Dendritic cell treated with granulocyte-macrophage colony-stimulating factor and Interleukin-4, amounts not matched to agents 40 ng/mL and 50 ng/mL, for 4 days (primary cell): Measurements from ENCODE around the gene OR1S2.

Experiments used
- H3K27ac Mint-ChIP-seq: one replicate; pipeline ENCODE4 v1.8.0; 2022; ENCODE audit warnings: mild to moderate bottlenecking, mixed read lengths
- H3K27me3 Mint-ChIP-seq: one replicate; pipeline ENCODE4 v1.8.0; 2022; ENCODE audit warnings: mild to moderate bottlenecking, mixed read lengths
- H3K36me3 Mint-ChIP-seq: one replicate; pipeline ENCODE4 v1.8.0; 2022; ENCODE audit warnings: low read depth, mixed read lengths
- H3K4me1 Mint-ChIP-seq: one replicate; pipeline ENCODE4 v1.8.0; 2022; ENCODE audit warnings: low read depth, mixed read lengths
- H3K4me3 Mint-ChIP-seq: one replicate; pipeline ENCODE4 v1.8.0; 2022; ENCODE audit warnings: mild to moderate bottlenecking, moderate library complexity, mixed read lengths
- H3K9me3 Mint-ChIP-seq: one replicate; pipeline ENCODE4 v1.8.0; 2022; ENCODE audit warnings: mixed read lengths
- intact Hi-C: fragments of 100-400 bp; cut with micrococcal nuclease; formaldehyde crosslinking; loops from one replicate; pipeline ENCODE4 v1.15.0; 2022

Gene OR1S2

DNA sequence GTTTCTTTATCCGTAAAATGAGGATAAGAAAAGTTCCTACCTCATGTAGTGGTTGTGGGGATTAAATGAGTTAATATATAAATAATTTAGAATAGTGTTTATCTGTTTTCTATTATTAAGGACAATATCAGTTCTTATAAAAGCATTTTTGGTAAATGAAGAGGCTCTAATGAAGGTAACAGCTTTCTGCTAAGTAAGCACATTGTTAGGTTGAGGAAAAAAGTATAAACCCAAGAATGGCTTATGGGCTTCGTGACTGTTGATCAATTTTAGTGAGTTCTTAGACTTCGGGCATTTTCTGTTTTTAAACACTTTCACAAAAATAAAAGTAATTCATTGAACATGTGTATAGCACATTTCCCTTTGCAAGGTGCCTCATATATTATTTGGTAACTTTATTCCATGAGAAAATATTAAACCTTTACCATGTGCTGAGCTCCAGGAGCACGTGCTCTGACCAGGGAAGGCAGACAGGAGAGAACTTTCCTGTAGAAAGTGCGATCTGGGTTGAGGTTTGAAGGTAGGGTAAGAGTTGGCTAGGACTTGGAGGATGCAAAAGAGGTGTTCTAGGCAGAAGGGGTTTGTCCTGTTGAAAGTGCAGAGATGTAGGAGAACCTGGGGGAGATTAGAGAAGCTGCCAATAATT, 26.4 kb downstream of the OR1S2 start:
- Mint-ChIP-seq H3K36me3 (no peaks in the 10 kb centered on the region), H3K4me3 (no peak overlapping the region), H3K27me3 (no peaks in the 10 kb centered on the region), H3K27ac (no peak overlapping the region), H3K9me3 (peaks cover 10% of the 10 kb centered on the region), H3K4me1 (no peaks in the 10 kb centered on the region)
- intact Hi-C loops: no loop called here

DNA sequence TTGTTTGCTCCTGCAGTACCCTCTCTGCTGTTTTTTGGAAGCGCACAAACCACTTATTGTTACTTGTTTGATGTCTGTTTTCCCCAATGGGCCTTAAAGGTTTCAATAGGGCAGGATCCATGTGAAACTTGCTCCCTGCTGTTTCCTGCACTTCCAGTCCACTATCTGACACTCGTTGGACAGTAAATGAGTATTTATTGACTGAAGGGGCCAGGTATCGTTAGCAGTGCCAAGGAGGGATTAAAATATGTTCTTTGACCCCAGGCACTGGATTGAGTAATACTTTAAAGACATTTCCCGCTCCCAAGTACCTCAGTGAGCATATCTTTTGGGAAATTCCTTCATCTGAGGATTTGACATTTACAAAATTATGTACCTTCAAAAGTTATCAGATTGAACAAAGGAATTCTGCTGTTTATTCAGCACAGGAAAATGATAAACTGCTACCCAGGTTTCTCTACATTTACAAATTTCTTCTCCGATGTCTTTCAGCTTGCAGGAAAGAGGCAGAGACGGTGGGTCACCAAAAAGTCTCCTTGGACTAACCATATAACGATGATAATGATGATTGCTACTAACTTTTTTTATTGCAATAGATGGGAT, 38.3 kb downstream of the OR1S2 start:
- intact Hi-C loops: no loop called here
- no peaks in the 10 kb centered on the region for H3K4me1 Mint-ChIP-seq
- H3K4me3 Mint-ChIP-seq: no peak overlapping the region
- no peaks in the 10 kb centered on the region for H3K36me3 Mint-ChIP-seq
- H3K27me3 Mint-ChIP-seq: no peaks in the 10 kb centered on the region
- no peaks in the 10 kb centered on the region for H3K9me3 Mint-ChIP-seq
- H3K27ac Mint-ChIP-seq: no peak overlapping the region

DNA sequence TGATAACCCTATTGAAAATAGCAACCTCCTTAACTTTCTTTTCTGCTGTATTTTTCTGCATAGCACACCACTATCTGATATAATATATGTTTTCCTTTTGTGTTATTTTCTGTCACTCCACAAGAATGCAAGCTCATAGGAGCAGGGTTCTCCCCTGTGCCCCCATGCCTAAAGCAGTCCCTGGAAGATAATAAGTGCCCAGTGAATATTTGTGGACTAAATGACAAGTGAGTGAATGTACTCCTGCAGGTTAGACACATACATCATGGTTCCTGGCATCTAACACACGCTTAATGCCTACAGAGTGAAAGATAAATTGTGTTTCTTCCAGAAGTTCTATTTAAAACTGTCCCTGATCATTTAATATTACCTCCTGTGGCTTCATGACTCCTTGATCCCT, 39.0 kb downstream of the OR1S2 start:
- intact Hi-C loops: no loop called here
- Mint-ChIP-seq H3K27me3 (no peaks in the 10 kb centered on the region), H3K4me1 (no peaks in the 10 kb centered on the region), H3K36me3 (no peaks in the 10 kb centered on the region), H3K27ac (no peak overlapping the region), H3K9me3 (no peaks in the 10 kb centered on the region), H3K4me3 (no peak overlapping the region)

DNA sequence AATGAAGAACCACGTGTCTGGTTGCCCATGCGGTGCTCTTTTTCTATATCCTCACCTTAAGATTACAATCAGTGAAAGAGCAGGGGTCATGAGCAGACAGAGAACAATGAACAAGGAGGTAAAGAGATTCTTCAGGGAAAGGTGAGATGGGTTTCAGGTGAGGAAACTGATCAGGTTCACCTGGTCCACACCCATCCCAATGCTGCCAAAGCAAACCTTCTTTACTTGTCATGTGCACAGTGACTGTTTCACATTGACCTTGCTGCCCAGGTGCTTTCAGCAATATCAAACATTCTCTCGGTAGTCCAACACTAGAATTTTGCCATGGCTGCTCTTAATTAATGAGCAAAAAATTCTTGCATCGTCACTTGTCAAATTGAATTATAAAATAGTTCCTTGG, 39.6 kb downstream of the OR1S2 start:
- no peak overlapping the region for H3K27ac Mint-ChIP-seq
- no peaks in the 10 kb centered on the region for H3K9me3 Mint-ChIP-seq
- intact Hi-C loops: no loop called here
- no peak overlapping the region for H3K4me3 Mint-ChIP-seq
- H3K36me3 Mint-ChIP-seq: no peaks in the 10 kb centered on the region
- no peaks in the 10 kb centered on the region for H3K27me3 Mint-ChIP-seq
- no peaks in the 10 kb centered on the region for H3K4me1 Mint-ChIP-seq
